Measurements from ENCODE around the gene FAM221A. TPM values are rescaled to one million over a fixed set of nuclear protein-coding genes. Genes with fewer than 3 reads are reported as not detected.
A peak's percentile ranks its signal among the peaks of the same experiment; 100 is the strongest.

The FAM221A gene
- total RNA-seq, 2 donors from 2014 or later, result 11.1 to 18.5 TPM

- H3K4me1 ChIP-seq, result no peaks in the 10 kb centered on the region
- no peak overlapping the region for H3K9ac ChIP-seq (ENCODE audit: low read depth in 2 of 2, low read length in 2 of 2)
- no peaks in the 10 kb centered on the region for H3K9me3 ChIP-seq
- TF ChIP-seq CTCF (IDR thresholded peaks at IDR 0.05), result no peak
- H3K36me3 ChIP-seq, result no peaks in the 10 kb centered on the region
- intact Hi-C loops (cut with DNase I), result no loop called here
- DNase-seq, result no peak
- H3K4me3 ChIP-seq, result no peak overlapping the region
- no peaks in the 10 kb centered on the region for H3K27me3 ChIP-seq
- no peak overlapping the region for H3K27ac ChIP-seq
Measured at GRCh38 chr7:23700046-23700445, 20.0 kb downstream of the FAM221A start.

GRCh38 chr7:23709081-23709750 is 29.2 kb downstream of the FAM221A start:
- no peak for TF ChIP-seq CTCF (IDR thresholded peaks at IDR 0.05)
- intact Hi-C loops (cut with DNase I), result no loop called here

GRCh38 chr7:23710000-23710399 is 30.0 kb downstream of the FAM221A start, which contains the start of gene STK31:
Gene STK31 (plus strand): TSS chr7:23710219. CDS start chr7:23710286, 67 bp downstream.
- Histone ChIP-seq H3K4me1 (no peaks in the 10 kb centered on the region), H3K9me3 (no peaks in the 10 kb centered on the region), H3K4me3 (no peak within 1 kb of the TSS), H3K9ac (ENCODE audit: low read depth in 2 of 2, low read length in 2 of 2) (no peak within 1 kb of the TSS), H3K36me3 (no peaks in the 10 kb centered on the region), H3K27me3 (no peaks in the 10 kb centered on the region), H3K27ac (peak within 1 kb of the TSS; percentile 31)
- no peak for DNase-seq
- no peak for TF ChIP-seq CTCF (IDR thresholded peaks at IDR 0.05)
- intact Hi-C loops (cut with DNase I), result loop anchor here (5.0 to 10.0 kb wide), 2 partner anchors 55 to 163 kb away; no protein-coding TSS in a partner anchor

More at GRCh38 chr7:23709081-23709750, 29.2 kb downstream of the FAM221A start:
- Histone ChIP-seq H3K36me3 (no peaks in the 10 kb centered on the region), H3K27me3 (no peaks in the 10 kb centered on the region), H3K4me3 (no peak overlapping the region), H3K9me3 (no peaks in the 10 kb centered on the region), H3K4me1 (no peaks in the 10 kb centered on the region), H3K9ac (ENCODE audit: low read depth in 2 of 2, low read length in 2 of 2) (no peak overlapping the region), H3K27ac (peak overlapping the region; percentile 31)
- peak; percentile 31 for DNase-seq

GRCh38 chr7:23712368-23713284 is 32.6 kb downstream of the FAM221A start:
- H3K9ac ChIP-seq (ENCODE audit: low read depth in 2 of 2, low read length in 2 of 2), result no peak overlapping the region
- no peaks in the 10 kb centered on the region for H3K4me1 ChIP-seq
- peak; percentile 33 for TF ChIP-seq CTCF (IDR thresholded peaks at IDR 0.05)
- no peaks in the 10 kb centered on the region for H3K27me3 ChIP-seq
- no peak overlapping the region for H3K4me3 ChIP-seq
- intact Hi-C loops (cut with DNase I), result loop anchor here (5.0 to 10.0 kb wide), 2 partner anchors 58 to 165 kb away; no protein-coding TSS in a partner anchor
- no peak for DNase-seq
- H3K9me3 ChIP-seq, result no peaks in the 10 kb centered on the region
- H3K36me3 ChIP-seq, result no peaks in the 10 kb centered on the region
- no peak overlapping the region for H3K27ac ChIP-seq

- H3K9me3 ChIP-seq, result no peaks in the 10 kb centered on the region
- H3K9ac ChIP-seq (ENCODE audit: low read depth in 2 of 2, low read length in 2 of 2), result no peak overlapping the region
- no peaks in the 10 kb centered on the region for H3K36me3 ChIP-seq
Measured at GRCh38 chr7:23713285-23714149, 33.5 kb downstream of the FAM221A start.

More at GRCh38 chr7:23713285-23714149, 33.5 kb downstream of the FAM221A start:
- Histone ChIP-seq H3K27ac (no peak overlapping the region), H3K4me3 (no peak overlapping the region), H3K4me1 (no peaks in the 10 kb centered on the region), H3K27me3 (no peaks in the 10 kb centered on the region)
- TF ChIP-seq CTCF (IDR thresholded peaks at IDR 0.05), result no peak
- intact Hi-C loops (cut with DNase I), result loop anchor here (2.0 to 10.0 kb wide), 3 partner anchors 59 to 166 kb away; no protein-coding TSS in a partner anchor
- DNase-seq, result no peak

Data from colonic mucosa (tissue), 4 donors.